Osteocyte (in vitro differentiated cells): ENCODE data around the gene CBLL2. TPM values are rescaled to one million over a fixed set of nuclear protein-coding genes. Genes with fewer than 3 reads are reported as not detected.
"Not testable (repeated sequence)": the region's sequence is repeated elsewhere in the genome, so short reads cannot be mapped to it uniquely, and the experiment has no call there.

Experiments
- DNase-seq: peaks from one replicate; pipeline ENCODE4 v3.0.0; 2021; ENCODE audit warnings: mixed read lengths; ENCODE audit not compliant: unreplicated experiment; ENCODE audit errors: extremely low spot score
- H3K27ac Mint-ChIP-seq: one replicate; pipeline ENCODE4 v1.8.0; 2021; ENCODE audit warnings: mild to moderate bottlenecking, mixed read lengths; ENCODE audit not compliant: unreplicated experiment
- H3K27me3 Mint-ChIP-seq: one replicate; pipeline ENCODE4 v1.8.0; 2021; ENCODE audit warnings: mixed read lengths; ENCODE audit not compliant: unreplicated experiment
- H3K36me3 Mint-ChIP-seq: one replicate; pipeline ENCODE4 v1.8.0; 2021; ENCODE audit warnings: mixed read lengths; ENCODE audit not compliant: unreplicated experiment
- H3K4me1 Mint-ChIP-seq: one replicate; pipeline ENCODE4 v1.8.0; 2021; ENCODE audit warnings: mixed read lengths; ENCODE audit not compliant: unreplicated experiment
- H3K4me3 Mint-ChIP-seq: one replicate; pipeline ENCODE4 v1.8.0; 2021; ENCODE audit warnings: mild to moderate bottlenecking, moderate library complexity, mixed read lengths; ENCODE audit not compliant: unreplicated experiment
- H3K9me3 Mint-ChIP-seq: one replicate; pipeline ENCODE4 v1.8.0; 2021; ENCODE audit warnings: mixed read lengths; ENCODE audit not compliant: unreplicated experiment
- total RNA-seq: library from RNA; stranded (reverse); gene quantifications from 2 replicates; pipeline ENCODE4 v1.2.1, GENCODE V29; 2021
- TF ChIP-seq, protein P1 (sequence below): fragments of 200-600 bp; sonication (generic); IDR thresholded peaks from 2 replicates; pipeline ENCODE4 v1.5.0; 2021; ENCODE audit warnings: antibody characterized with exemption, mild to moderate bottlenecking, moderate library complexity

CBLL2 gene
- total RNA-seq, 1 donor from 2014 or later: not detected

DNA sequence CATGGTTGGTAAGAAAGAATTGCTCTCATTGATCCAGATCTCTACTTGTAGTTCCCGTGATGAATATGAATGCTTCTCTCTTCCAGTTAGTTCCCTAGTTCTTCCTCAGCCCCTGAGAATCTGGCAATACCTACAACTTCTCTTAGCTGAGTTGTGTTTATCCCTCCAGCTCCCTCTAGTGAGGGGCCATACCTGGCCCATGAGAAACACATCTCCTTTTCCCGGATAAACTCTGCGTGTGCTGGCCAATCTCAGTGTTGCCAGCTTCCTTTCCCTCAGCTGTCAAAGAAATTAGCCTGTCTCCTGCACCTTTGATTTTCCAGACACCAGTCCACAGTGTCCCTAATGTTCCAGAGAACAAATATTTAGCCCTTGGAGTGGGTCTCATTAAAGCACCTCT, 5.7 kb downstream of the CBLL2 start:
- Mint-ChIP-seq H3K4me1 (no peaks in the 10 kb centered on the region), H3K27me3 (no peaks in the 10 kb centered on the region), H3K4me3 (no peak overlapping the region), H3K27ac (no peak overlapping the region), H3K9me3 (peaks cover 27% of the 10 kb centered on the region), H3K36me3 (no peaks in the 10 kb centered on the region)
- DNase-seq: no peak
- TF ChIP-seq, protein P1, sequence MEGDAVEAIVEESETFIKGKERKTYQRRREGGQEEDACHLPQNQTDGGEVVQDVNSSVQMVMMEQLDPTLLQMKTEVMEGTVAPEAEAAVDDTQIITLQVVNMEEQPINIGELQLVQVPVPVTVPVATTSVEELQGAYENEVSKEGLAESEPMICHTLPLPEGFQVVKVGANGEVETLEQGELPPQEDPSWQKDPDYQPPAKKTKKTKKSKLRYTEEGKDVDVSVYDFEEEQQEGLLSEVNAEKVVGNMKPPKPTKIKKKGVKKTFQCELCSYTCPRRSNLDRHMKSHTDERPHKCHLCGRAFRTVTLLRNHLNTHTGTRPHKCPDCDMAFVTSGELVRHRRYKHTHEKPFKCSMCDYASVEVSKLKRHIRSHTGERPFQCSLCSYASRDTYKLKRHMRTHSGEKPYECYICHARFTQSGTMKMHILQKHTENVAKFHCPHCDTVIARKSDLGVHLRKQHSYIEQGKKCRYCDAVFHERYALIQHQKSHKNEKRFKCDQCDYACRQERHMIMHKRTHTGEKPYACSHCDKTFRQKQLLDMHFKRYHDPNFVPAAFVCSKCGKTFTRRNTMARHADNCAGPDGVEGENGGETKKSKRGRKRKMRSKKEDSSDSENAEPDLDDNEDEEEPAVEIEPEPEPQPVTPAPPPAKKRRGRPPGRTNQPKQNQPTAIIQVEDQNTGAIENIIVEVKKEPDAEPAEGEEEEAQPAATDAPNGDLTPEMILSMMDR: peak; percentile 13

GRCh38 chrX:22289209-22289608, 16.5 kb downstream of the CBLL2 start:
- H3K4me1 Mint-ChIP-seq, H3K27me3 Mint-ChIP-seq, H3K9me3 Mint-ChIP-seq, DNase-seq, H3K4me3 Mint-ChIP-seq, H3K36me3 Mint-ChIP-seq, H3K27ac Mint-ChIP-seq: not testable (repeated sequence)

DNA sequence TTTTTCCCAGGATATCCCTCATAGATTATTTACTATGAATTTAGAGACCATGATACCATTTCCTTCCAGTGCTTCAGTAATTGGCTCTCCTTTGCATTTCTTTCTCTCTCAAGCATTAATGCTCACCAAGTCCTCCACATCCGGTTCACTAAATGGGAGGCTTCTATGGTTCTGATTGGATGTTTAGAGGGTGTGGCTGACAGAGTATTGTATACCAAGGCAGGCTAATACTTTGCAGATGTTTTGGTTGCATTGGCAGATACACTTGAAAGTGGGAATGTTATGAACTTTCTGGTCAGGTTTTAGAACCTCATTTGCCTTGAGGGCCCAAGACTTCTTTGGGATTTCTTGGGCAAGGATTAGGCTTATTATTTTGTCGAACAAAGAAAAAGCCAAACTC, 24.2 kb downstream of the CBLL2 start:
- Mint-ChIP-seq H3K4me3 (no peak overlapping the region), H3K4me1 (peaks cover 19% of the 10 kb centered on the region), H3K27me3 (no peaks in the 10 kb centered on the region), H3K27ac (no peak overlapping the region), H3K9me3 (no peaks in the 10 kb centered on the region), H3K36me3 (no peaks in the 10 kb centered on the region)
- no peak for DNase-seq
- TF ChIP-seq, protein P1: no peak

DNA sequence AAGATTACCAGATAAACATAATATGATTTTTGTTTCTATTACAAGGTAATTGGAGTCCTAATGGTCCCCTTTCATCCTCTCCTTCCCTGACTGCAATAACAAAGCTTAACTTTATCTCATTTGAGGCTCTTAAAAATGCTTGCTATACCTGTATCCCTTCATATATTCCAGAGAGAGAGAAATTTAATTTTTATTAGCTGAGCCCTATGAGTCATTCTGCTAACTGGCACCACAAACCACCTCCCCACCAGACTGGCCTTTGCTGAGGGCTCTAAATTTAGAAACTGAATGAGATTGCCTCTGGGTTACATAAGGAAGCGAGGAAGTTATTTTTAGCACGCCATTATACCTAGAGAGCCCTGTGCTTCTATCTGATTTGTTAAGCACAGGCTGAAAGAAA, 27.4 kb downstream of the CBLL2 start:
- Mint-ChIP-seq H3K27me3 (no peaks in the 10 kb centered on the region), H3K36me3 (no peaks in the 10 kb centered on the region), H3K4me1 (peaks cover 19% of the 10 kb centered on the region), H3K27ac (peak overlapping the region; percentile 52), H3K9me3 (no peaks in the 10 kb centered on the region), H3K4me3 (no peak overlapping the region)
- DNase-seq: no peak
- TF ChIP-seq, protein P1: no peak

DNA sequence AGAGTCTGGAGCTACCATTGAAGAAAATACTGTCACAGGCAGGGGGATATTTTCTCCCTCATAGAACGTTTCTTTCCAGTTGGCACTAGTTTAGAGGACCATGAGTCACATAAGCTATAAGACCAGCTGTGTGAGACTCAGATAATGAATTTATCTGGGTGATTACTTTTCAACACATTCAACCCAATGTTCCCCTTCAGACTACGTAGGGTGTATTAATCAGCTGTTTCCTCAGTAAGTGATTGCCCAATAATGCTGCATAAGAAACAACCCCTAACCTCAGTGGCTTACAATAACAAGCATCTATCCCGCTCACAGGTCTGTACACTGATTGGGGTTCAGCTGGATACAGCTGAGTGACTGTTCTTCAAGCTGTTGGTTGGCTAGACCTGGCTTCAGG, 38.1 kb downstream of the CBLL2 start:
- Mint-ChIP-seq H3K36me3 (no peaks in the 10 kb centered on the region), H3K4me3 (no peak overlapping the region), H3K27me3 (peaks cover 3% of the 10 kb centered on the region), H3K9me3 (peaks cover 10% of the 10 kb centered on the region), H3K4me1 (peaks cover 14% of the 10 kb centered on the region), H3K27ac (no peak overlapping the region)
- no peak for DNase-seq
- TF ChIP-seq, protein P1: no peak

- peaks cover 10% of the 10 kb centered on the region for H3K9me3 Mint-ChIP-seq
- H3K4me1 Mint-ChIP-seq: peaks cover 14% of the 10 kb centered on the region
- H3K36me3 Mint-ChIP-seq: no peaks in the 10 kb centered on the region
- no peak for DNase-seq
- H3K4me3 Mint-ChIP-seq: no peak overlapping the region
- H3K27ac Mint-ChIP-seq: no peak overlapping the region
- TF ChIP-seq, protein P1: no peak
- H3K27me3 Mint-ChIP-seq: no peaks in the 10 kb centered on the region
Observed at GRCh38 chrX:22313766-22314165, 41.1 kb downstream of the CBLL2 start.
